Measurements from ENCODE around the gene SAP30BP.

SAP30BP gene

DNA sequence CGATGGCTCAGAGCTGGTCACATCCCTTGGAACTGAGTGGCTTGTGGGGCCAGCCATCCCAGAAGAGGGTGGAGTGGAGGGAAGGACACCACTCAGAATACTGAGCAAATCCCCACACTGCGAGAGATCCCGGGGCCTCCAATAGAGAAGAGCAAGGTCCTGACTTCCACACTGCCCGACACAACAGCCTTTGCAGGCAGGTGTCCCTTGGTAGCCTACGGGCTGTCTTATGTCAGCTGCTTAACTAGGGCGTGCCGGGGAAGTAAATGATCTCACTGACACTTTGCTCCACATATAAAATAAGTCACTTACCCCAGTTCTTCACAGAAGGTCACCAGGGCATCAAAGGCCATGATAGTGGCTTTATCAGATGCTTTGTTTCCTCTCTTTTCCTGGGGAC lies 16.3 kb upstream of the SAP30BP start:
- DNase-seq = no peak

DNA sequence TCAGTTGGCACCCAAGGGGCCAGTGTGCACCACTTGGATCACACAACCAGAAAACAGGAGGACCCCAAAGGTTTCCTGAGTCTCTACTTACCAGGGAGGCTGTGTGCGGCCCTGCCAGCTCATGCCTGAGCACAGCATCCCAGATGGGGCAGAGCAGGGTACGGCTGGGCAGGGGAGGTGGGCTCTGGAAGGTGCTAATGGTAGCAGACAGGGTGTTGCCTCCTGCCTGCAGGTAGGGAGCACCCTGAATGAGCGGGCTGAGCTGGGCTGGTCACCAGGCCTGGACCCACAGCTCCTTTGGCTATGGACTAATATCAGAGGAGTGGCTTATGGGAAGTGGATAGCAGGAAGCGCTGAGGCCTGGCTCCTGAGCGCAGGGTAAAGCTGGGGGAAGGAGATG lies 14.8 kb upstream of the SAP30BP start:
- no peak for DNase-seq

- DNase-seq = peak; percentile 28
Measured at GRCh38 chr17:75652934-75653549, 14.1 kb upstream of the SAP30BP start.

DNA sequence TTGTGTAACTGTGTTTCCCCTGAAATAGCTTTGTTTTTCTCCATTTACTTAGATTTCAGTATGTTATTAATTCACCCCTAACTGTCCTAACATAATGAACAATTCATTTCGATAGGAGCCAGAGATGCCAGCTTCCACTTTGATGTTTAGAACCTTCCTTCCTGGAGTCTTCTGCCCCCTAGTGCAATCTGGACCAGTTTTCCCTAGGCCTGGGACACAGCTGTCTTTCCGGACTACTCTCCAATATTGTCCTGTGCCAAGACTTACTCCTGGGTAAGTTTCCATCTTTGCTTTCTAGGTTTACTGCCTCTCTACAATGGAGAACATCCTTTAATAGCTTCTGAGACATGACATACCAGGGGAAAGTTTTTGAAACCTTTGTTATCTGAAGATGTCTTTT lies 13.0 kb upstream of the SAP30BP start:
- DNase-seq = peak in 1 of 2 experiments; percentile 6

- no peak for DNase-seq
Measured at GRCh38 chr17:75658237-75658636, 8.9 kb upstream of the SAP30BP start.

GRCh38 chr17:75661531-75661930 lies 5.6 kb upstream of the SAP30BP start:
- no peak for DNase-seq

DNA sequence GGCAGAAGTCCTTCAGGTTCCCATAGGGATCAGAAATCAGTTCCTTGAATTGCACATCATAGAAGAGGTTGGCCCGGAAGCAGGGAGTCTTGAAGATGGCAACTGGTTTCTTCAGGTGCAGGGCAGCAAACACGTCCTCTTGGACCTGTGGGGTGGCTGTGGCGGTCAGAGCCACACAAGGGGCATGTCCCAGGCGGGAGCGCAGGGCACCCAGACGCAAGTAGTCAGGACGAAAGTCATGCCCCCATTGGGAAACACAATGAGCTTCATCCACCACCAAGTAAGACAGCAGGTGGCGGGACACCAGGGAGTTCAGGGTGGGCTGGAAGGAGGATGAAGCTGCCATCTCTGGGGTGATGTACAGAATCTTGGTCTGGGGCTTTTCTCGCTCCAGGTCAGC lies 4.6 kb upstream of the SAP30BP start:
- DNase-seq = no peak

GRCh38 chr17:75664099-75664549 lies 3.0 kb upstream of the SAP30BP start:
- DNase-seq = no peak

- DNase-seq = no peak
Measured at GRCh38 chr17:75665981-75666380, 1.2 kb upstream of the SAP30BP start.

DNA sequence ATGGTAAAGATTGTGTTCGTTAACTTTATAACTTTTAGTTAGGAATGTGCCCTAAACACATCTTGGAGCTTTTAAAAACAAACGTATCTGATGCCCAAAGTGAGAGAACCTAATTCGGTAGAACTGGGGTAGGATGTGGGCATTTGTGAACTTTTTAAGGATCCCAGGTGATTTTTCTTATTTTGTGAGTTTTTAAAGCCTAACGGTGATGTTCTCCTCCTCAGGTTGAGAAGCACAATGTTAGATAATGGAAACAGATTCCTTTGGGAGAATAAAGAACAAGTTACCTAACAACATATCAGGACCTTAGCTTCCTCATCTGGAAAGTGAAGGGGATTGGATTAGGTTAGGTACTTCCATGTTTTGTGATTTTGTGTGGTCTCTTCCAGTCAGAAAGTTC lies 687 bp downstream of the SAP30BP start:
- no peak for DNase-seq

GRCh38 chr17:75668489-75668888 lies 1.4 kb downstream of the SAP30BP start:
- DNase-seq = peak in 1 of 2 experiments; percentile 8

DNA sequence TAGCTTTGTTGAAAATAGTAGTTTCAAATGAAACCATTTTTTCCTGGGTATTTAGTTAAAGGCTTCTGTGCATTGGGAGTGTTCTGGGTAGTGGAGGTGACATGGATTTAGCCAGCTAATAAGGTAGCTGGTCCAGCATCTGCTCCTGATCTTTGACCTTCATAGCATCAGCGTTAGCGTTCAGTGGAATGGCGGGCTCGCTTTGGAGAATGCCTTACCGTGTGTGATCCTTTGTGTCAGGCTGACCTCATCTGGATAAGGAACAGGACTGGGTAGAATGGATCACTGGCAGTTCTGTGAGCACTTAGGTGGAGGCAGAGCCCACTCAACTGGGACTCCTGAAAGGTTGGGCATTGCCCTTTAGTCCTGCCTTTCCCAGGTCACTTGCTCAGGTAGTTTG lies 3.7 kb downstream of the SAP30BP start:
- DNase-seq = no peak

DNA sequence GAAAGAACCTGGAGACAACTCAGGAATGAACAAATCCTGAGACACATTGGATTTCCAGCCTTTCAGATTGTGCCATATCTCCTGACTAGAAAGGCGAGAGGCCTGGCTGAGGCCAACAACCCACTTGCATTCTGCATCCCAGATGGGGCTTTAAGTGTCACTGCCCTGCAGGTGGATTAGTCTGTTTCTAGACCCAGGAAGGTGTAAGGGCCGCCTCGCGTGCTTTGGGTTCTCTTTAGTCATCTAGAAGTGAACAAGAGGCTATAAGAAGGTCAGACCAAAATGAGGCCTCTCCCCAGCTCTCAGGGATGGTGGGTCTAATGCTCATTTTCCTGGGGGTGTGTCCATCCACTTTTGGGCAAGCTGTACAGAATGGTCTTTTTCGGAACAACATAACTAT lies 4.9 kb downstream of the SAP30BP start:
- DNase-seq = no peak

DNA sequence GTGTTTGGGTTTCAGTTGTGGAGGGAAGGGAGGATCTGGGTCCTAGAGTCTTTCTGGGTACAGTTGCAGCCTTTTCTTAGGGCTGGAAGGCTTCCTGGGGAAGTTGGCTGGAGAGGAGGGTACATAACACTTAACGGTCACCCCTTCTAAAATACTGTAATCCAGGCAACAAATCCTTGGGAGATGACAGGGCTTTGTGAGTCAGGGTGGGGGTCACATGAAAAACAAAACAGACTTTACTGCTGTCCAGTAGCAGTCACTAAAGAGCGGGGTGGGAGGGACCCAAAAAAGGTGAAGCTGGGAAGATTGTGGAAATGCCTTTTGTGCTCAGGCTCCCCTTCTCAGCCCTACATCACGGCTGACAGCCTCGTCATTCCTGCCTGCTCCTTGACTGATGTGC lies 6.3 kb downstream of the SAP30BP start:
- DNase-seq = no peak

DNA sequence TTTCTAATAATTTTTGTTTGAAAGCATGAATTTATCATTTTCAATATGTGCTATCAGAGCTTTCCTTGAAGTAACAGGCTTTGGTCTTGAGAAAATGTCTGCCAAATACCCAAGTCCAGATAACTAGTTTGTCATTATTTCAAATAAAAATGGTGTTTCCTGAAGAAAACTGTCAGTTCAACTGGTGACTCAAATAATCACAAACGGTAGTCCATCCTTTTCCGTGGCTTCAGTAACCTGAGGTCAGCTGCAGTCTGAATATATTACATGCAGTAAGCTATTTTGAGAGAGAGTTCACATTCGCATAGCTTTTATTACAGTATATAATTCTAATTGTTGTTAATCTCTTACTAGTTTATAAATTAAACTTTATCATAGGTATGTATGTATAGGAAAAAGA lies 9.3 kb downstream of the SAP30BP start:
- no peak for DNase-seq

DNA sequence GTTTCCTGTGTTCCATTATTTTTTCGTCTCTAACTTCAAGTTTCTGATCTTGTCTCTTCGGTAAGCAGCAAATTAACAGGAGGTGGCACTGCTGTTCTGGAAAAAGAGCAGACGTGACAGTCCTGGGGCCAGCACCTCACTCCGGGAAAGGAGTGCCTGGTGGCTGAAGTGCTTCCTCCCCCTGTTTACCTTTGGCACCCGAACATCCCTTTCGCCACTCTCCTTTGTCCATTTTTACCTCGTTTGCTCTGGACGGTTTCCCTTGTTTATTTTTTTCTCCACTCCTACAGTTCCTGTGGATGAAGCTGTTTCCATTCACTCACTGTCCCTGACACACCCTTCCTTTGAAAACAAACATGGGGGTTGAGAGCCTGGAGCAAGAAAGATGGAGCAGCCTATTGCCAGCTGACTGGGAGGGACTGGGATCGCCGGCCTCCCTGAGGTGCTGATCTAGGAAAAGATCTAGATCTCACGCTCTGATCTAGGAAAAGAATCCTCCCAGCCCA lies 12.6 kb downstream of the SAP30BP start:
- no peak for DNase-seq

DNA sequence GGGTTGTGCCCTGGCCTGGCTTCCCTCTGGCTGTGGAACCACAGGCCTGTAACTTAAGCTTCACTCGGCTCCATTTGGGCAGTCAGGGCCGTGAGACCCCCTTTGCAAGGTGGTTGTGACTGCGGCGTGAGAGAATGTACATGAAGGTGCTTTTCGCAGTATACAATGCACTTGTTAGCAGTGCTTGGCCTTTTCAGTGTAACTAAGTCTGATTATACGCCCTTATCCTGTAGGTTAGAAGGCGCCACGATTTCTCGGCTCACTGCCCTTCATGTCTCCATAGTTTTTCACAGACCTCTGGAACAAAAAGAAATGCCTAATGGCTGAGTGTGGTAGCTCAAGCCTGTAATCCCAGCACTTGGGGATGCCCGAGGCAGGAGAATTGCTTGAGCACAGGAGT lies 13.3 kb downstream of the SAP30BP start:
- DNase-seq = no peak

GRCh38 chr17:75681289-75681688 lies 14.2 kb downstream of the SAP30BP start:
- no peak for DNase-seq

DNA sequence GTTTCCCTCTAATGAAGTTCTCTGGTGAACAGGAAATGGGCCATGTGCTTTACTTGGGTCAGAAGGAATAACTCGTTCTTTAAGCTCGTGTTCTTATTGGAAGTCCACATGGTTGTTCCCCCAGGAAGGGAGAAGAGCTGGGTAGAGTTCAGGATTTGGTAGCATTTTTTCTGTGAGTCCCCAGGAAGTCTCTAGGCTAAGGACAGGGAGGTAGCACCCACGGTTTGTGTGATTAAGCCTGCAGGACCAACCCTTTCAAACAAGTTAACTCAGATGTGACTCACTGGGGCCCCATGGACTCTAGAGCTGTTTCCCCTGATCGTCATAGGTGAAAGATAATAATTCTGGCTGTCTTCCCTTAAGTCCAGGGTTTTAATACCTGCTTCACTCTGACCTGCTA lies 16.4 kb downstream of the SAP30BP start:
- no peak for DNase-seq

DNA sequence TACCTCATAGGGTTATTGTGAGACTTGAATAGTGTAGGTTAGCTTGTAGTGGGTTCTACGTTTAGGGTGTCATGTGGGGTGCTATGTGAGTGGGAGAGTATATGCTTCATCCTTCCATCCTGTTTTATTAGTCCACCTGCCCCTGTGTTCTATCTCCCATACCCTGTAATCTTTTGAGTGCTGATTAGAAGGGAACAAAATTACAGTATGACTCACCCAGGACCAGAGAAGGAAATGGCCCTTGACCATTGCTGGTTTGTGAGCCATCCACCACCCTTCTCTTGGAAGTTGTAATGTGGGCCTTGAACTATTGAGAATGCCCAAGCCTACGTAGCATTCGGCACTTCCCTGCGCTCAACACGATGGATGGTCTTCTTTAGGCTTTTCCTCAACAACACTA lies 17.1 kb downstream of the SAP30BP start:
- DNase-seq = no peak

DNA sequence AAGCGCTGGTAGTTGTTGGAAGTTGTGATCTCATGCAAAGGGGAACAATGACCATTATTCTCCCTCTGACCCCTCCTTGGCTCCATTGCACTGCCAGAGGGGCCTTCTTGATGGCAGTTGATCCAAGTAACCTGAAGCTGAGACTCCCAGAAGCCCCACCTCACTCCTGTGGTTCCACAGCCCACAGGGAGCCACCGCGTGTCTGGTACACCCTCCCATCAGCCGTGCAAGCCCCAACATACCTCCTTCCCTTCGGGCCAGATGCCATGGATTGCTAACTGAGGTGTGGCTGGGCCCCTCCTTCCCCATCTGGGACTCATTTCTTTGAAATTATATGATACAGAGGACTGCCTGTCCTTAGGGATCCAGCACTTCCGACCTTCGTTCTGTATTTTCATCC lies 17.8 kb downstream of the SAP30BP start:
- no peak for DNase-seq

DNA sequence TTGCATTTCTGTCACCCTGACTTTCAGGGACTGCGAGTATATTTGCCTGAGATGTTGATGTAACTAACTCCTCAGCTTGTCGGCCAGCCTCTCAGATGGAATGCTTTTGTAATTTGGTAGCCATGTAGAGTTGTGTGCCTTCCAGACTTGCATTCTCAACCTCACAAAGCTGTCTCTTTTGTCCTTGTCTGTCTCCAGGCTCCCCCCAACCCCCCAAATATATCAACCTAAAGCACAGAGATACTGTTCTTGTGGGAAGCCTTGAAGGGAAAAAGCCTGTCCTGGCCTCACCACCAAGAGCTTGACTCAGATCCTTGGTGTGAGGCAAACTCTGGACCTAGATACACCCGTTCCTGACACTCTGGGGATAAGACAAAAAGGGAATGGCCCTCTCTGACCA lies 18.4 kb downstream of the SAP30BP start:
- DNase-seq = no peak

DNA sequence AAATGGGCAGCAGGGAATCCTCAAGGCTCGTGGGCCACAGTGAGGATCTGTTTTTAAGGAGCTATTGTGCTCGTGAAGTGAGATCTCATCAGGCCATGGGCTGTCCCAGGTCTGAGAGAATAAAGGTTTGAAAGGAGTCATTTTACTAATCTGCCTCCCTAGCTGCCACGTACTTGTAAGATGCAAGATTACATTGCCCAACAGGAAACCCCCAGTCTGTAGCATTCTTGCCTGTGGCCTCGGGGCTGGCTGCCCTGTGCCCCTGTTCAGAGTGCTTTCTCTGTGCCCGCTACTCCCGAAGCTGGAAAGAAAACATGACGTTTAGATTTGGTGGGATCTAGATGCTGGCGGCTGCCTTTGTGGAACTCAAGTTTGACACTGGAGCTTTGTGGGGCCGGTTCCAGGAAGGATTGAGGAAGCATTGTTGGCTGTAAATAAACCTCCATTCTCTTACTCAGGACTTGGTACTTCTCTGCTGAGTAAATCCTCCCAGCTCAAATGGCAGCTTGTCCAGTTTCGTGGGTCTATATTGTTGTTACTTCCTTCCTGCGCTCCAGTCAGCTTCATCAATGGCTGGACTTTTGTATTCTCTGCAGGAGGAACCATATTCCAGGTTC lies 21.2 kb downstream of the SAP30BP start:
- DNase-seq = no peak

- no peak for DNase-seq
Measured at GRCh38 chr17:75689441-75689873, 22.3 kb downstream of the SAP30BP start.

DNA sequence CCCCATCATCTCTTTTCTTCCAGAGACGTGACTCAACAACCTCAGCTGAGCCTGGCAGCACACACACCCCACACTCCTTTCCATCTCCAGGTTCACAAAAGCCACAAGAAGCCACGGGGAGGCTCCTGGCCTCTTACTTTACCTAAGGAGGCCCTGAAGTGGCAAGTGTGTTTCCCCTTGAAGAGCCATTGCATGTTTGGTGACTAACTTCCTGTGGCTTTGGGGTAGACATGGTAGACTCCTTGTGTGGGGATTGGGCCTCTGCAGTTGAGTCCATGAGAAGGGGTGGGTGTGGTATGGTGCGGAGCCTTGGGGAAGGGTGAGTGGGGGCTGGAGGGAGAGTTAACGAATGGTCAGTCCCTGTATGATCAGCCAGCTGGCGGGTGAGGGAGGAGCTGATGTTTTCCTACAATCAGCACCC lies 24.2 kb downstream of the SAP30BP start:
- no peak for DNase-seq
